OCI-LY1 (cell line): Measurements from ENCODE around the gene KCNC4.

Source experiments
- H2AFZ ChIP-seq: fragments of 200-600 bp; sonication (generic), shearing (Covaris generic); 2 replicates; pipeline ENCODE4 v1.6.0; 2014; ENCODE audit warnings: antibody characterized with exemption, mild to moderate bottlenecking, low read length
- H3F3A ChIP-seq: fragments of 200-600 bp; sonication (generic), shearing (Covaris generic); 2 replicates; pipeline ENCODE4 v1.6.0; 2014; ENCODE audit warnings: mild to moderate bottlenecking, antibody characterized with exemption, low read length, moderate library complexity; ENCODE audit not compliant: insufficient read depth
- H3K27ac ChIP-seq: fragments of 200-600 bp; sonication (generic); 2 replicates; pipeline ENCODE4 v1.5.1; 2014; ENCODE audit warnings: low read length, mixed run types, mild to moderate bottlenecking, low read depth; ENCODE audit not compliant: poor library complexity, severe bottlenecking
- H3K27me3 ChIP-seq: fragments of 200-600 bp; sonication (generic); 2 replicates; pipeline ENCODE4 v1.6.0; 2014; ENCODE audit warnings: antibody characterized with exemption, mild to moderate bottlenecking, low read length, moderate library complexity; ENCODE audit not compliant: insufficient read depth
- H3K36me3 ChIP-seq: fragments of 200-600 bp; sonication (generic); 2 replicates; pipeline ENCODE4 v1.6.1; 2014; ENCODE audit warnings: mild to moderate bottlenecking, antibody characterized with exemption, low read length, moderate library complexity, mixed read lengths; ENCODE audit not compliant: insufficient read depth
- H3K4me1 ChIP-seq: fragments of 200-600 bp; sonication (generic); 2 replicates; pipeline ENCODE4 v1.5.1; 2014; ENCODE audit warnings: mild to moderate bottlenecking, low read length, moderate library complexity; ENCODE audit not compliant: insufficient read depth, severe bottlenecking
- H3K4me2 ChIP-seq: fragments of 200-600 bp; sonication (generic), shearing (Covaris generic); 2 replicates; pipeline ENCODE4 v1.6.1; 2014; ENCODE audit warnings: low read length
- H3K4me3 ChIP-seq: fragments of 200-600 bp; sonication (generic); 2 replicates; pipeline ENCODE4 v1.5.1; 2014; ENCODE audit warnings: low read length, low read depth, mild to moderate bottlenecking, mixed read lengths; ENCODE audit not compliant: poor library complexity, severe bottlenecking
- H3K79me2 ChIP-seq: fragments of 200-600 bp; shearing (Covaris generic); 2 replicates; pipeline ENCODE4 v1.6.1; 2016; ENCODE audit warnings: mixed run types, low read length, mixed read lengths; ENCODE audit not compliant: insufficient read depth
- H3K9ac ChIP-seq: fragments of 200-600 bp; sonication (generic), shearing (Covaris generic); 2 replicates; pipeline ENCODE4 v1.6.1; 2014; ENCODE audit warnings: mild to moderate bottlenecking, low read length, mixed read lengths
- H3K9me2 ChIP-seq: fragments of 200-600 bp; sonication (generic), shearing (Covaris generic); 2 replicates; pipeline ENCODE4 v1.6.1; 2014; ENCODE audit warnings: low read depth, mild to moderate bottlenecking, low read length, mixed read lengths
- H3K9me3 ChIP-seq: fragments of 200-600 bp; shearing (Covaris generic); 2 replicates; pipeline ENCODE4 v1.6.1; 2014; ENCODE audit warnings: low read length, mixed read lengths
- H4K20me1 ChIP-seq: fragments of 200-600 bp; sonication (generic), shearing (Covaris generic); 2 replicates; pipeline ENCODE4 v1.6.0; 2016; ENCODE audit warnings: mild to moderate bottlenecking, low read length; ENCODE audit not compliant: insufficient read depth
- EZH2 ChIP-seq: fragments of 200-600 bp; sonication (generic), shearing (Covaris generic); IDR thresholded peaks from 2 replicates; pipeline ENCODE4 v1.8.0; 2017; ENCODE audit warnings: borderline replicate concordance, mixed run types, mild to moderate bottlenecking, antibody characterized with exemption, low read length, moderate library complexity, mixed read lengths
- TF ChIP-seq, protein P1 (sequence below): fragments of 200-600 bp; sonication (generic), shearing (Covaris generic); IDR thresholded peaks from 2 replicates; pipeline ENCODE4 v1.5.1; 2017; ENCODE audit warnings: mild to moderate bottlenecking, antibody characterized with exemption, low read length, moderate library complexity, mixed read lengths

The KCNC4 gene

GRCh38 chr1:110220324-110220723, 10.2 kb downstream of the KCNC4 start:
- Histone ChIP-seq H3K9ac (no peak overlapping the region), H3K9me2 (no peaks in the 10 kb centered on the region), H3K9me3 (no peaks in the 10 kb centered on the region), H3K27ac (no peak overlapping the region), H3K36me3 (no peaks in the 10 kb centered on the region), H3K27me3 (no peaks in the 10 kb centered on the region), H3K4me1 (no peaks in the 10 kb centered on the region), H3K4me3 (no peak overlapping the region), H4K20me1 (no peaks in the 10 kb centered on the region), H3K79me2 (no peaks in the 10 kb centered on the region), H3F3A (no peaks in the 10 kb centered on the region), H3K4me2 (no peak overlapping the region), H2AFZ (no peak overlapping the region)
- no peak for TF ChIP-seq EZH2
- TF ChIP-seq, protein P1, sequence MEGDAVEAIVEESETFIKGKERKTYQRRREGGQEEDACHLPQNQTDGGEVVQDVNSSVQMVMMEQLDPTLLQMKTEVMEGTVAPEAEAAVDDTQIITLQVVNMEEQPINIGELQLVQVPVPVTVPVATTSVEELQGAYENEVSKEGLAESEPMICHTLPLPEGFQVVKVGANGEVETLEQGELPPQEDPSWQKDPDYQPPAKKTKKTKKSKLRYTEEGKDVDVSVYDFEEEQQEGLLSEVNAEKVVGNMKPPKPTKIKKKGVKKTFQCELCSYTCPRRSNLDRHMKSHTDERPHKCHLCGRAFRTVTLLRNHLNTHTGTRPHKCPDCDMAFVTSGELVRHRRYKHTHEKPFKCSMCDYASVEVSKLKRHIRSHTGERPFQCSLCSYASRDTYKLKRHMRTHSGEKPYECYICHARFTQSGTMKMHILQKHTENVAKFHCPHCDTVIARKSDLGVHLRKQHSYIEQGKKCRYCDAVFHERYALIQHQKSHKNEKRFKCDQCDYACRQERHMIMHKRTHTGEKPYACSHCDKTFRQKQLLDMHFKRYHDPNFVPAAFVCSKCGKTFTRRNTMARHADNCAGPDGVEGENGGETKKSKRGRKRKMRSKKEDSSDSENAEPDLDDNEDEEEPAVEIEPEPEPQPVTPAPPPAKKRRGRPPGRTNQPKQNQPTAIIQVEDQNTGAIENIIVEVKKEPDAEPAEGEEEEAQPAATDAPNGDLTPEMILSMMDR: no peak

GRCh38 chr1:110221119-110221518, 11.0 kb downstream of the KCNC4 start:
- H3K4me3 ChIP-seq: no peak overlapping the region
- no peaks in the 10 kb centered on the region for H3K36me3 ChIP-seq
- no peak for TF ChIP-seq EZH2
- no peak overlapping the region for H2AFZ ChIP-seq
- no peaks in the 10 kb centered on the region for H3F3A ChIP-seq
- H3K9me3 ChIP-seq: no peaks in the 10 kb centered on the region
- H4K20me1 ChIP-seq: no peaks in the 10 kb centered on the region
- no peaks in the 10 kb centered on the region for H3K27me3 ChIP-seq
- H3K27ac ChIP-seq: no peak overlapping the region
- no peaks in the 10 kb centered on the region for H3K79me2 ChIP-seq
- no peaks in the 10 kb centered on the region for H3K9me2 ChIP-seq
- no peak overlapping the region for H3K4me2 ChIP-seq
- no peak overlapping the region for H3K9ac ChIP-seq
- no peaks in the 10 kb centered on the region for H3K4me1 ChIP-seq

DNA sequence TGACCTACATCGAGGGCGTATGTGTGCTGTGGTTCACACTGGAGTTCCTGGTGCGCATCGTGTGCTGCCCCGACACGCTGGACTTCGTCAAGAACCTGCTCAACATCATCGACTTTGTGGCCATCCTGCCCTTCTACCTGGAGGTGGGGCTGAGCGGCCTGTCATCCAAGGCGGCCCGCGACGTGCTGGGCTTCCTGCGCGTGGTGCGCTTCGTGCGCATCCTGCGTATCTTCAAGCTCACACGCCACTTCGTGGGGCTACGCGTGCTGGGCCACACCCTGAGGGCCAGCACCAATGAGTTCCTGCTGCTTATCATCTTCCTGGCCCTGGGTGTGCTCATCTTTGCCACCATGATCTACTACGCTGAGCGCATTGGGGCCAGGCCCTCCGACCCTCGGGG, 13.0 kb downstream of the KCNC4 start:
- TF ChIP-seq, protein P1: no peak
- no peak for TF ChIP-seq EZH2
- no peak overlapping the region for H2AFZ ChIP-seq
- H3K9me2 ChIP-seq: no peaks in the 10 kb centered on the region
- no peaks in the 10 kb centered on the region for H4K20me1 ChIP-seq
- H3K9me3 ChIP-seq: no peaks in the 10 kb centered on the region
- no peak overlapping the region for H3K4me3 ChIP-seq
- no peak overlapping the region for H3K27ac ChIP-seq
- no peaks in the 10 kb centered on the region for H3K4me1 ChIP-seq
- H3F3A ChIP-seq: no peaks in the 10 kb centered on the region
- no peak overlapping the region for H3K4me2 ChIP-seq
- no peaks in the 10 kb centered on the region for H3K79me2 ChIP-seq
- H3K27me3 ChIP-seq: no peaks in the 10 kb centered on the region
- H3K36me3 ChIP-seq: no peaks in the 10 kb centered on the region
- H3K9ac ChIP-seq: no peak overlapping the region

DNA sequence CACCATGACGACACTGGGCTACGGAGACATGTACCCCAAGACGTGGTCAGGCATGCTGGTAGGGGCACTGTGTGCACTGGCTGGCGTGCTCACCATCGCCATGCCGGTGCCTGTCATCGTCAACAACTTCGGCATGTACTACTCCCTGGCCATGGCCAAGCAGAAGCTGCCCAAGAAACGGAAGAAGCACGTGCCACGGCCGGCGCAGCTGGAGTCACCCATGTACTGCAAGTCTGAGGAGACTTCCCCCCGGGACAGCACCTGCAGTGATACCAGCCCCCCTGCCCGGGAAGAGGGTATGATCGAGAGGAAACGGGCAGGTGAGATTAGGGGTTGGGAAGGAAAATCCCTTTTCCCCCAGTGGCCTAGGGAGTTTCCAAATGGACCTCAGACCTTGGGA, 13.5 kb downstream of the KCNC4 start:
- Histone ChIP-seq H2AFZ (no peak overlapping the region), H3K4me3 (no peak overlapping the region), H3K4me2 (no peak overlapping the region), H3K9me2 (no peaks in the 10 kb centered on the region), H3K36me3 (no peaks in the 10 kb centered on the region), H3F3A (no peaks in the 10 kb centered on the region), H3K9me3 (no peaks in the 10 kb centered on the region), H4K20me1 (no peaks in the 10 kb centered on the region), H3K27me3 (no peaks in the 10 kb centered on the region), H3K9ac (no peak overlapping the region), H3K79me2 (no peaks in the 10 kb centered on the region), H3K4me1 (no peaks in the 10 kb centered on the region), H3K27ac (no peak overlapping the region)
- no peak for TF ChIP-seq EZH2
- TF ChIP-seq, protein P1: no peak
